ENCODE data around the gene PHEX.

Gene PHEX

GRCh38 chrX:22164770-22165388, 132.8 kb downstream of the PHEX start:
- no peak overlapping the region for H3K4me2 ChIP-seq (ENCODE audit: low read length)
- H3K4me3 ChIP-seq (ENCODE audit: low read depth, low read length, poor library complexity, severe bottlenecking), result no peak overlapping the region
- no peaks in the 10 kb centered on the region for H3K36me3 ChIP-seq (ENCODE audit: insufficient read depth, low read length)
- no peaks in the 10 kb centered on the region for H3K27me3 ChIP-seq (ENCODE audit: insufficient read depth, low read length)
- TF ChIP-seq CTCF (IDR thresholded peaks at IDR 0.05; ENCODE audit: low read length), result no peak
- TF ChIP-seq EZH2 (IDR thresholded peaks at IDR 0.05; ENCODE audit: borderline replicate concordance, low read length), result no peak
- no peaks in the 10 kb centered on the region for H3K79me2 ChIP-seq (ENCODE audit: insufficient read depth, low read length)
- no peaks in the 10 kb centered on the region for H4K20me1 ChIP-seq (ENCODE audit: insufficient read depth, low read length)
- H3K27ac ChIP-seq (ENCODE audit: low read depth, low read length, poor library complexity, severe bottlenecking), result no peak overlapping the region
- H3K9me2 ChIP-seq (ENCODE audit: low read depth, low read length), result no peaks in the 10 kb centered on the region
- H3K9me3 ChIP-seq (ENCODE audit: low read length), result no peaks in the 10 kb centered on the region
- no peaks in the 10 kb centered on the region for H3K4me1 ChIP-seq (ENCODE audit: insufficient read depth, low read length, severe bottlenecking)
- no peaks in the 10 kb centered on the region for H3F3A ChIP-seq (ENCODE audit: insufficient read depth, low read length)
- no peak overlapping the region for H3K9ac ChIP-seq (ENCODE audit: low read length)
- H2AFZ ChIP-seq (ENCODE audit: low read length), result no peak overlapping the region

GRCh38 chrX:22165732-22166457, 133.8 kb downstream of the PHEX start:
- no peak overlapping the region for H3K4me2 ChIP-seq (ENCODE audit: low read length)
- no peak overlapping the region for H2AFZ ChIP-seq (ENCODE audit: low read length)
- H3K4me3 ChIP-seq (ENCODE audit: low read depth, low read length, poor library complexity, severe bottlenecking), result no peak overlapping the region
- H3K9ac ChIP-seq (ENCODE audit: low read length), result no peak overlapping the region
- no peaks in the 10 kb centered on the region for H3K4me1 ChIP-seq (ENCODE audit: insufficient read depth, low read length, severe bottlenecking)
- no peaks in the 10 kb centered on the region for H3K27me3 ChIP-seq (ENCODE audit: insufficient read depth, low read length)
- H3K36me3 ChIP-seq (ENCODE audit: insufficient read depth, low read length), result no peaks in the 10 kb centered on the region
- no peaks in the 10 kb centered on the region for H3K9me2 ChIP-seq (ENCODE audit: low read depth, low read length)
- TF ChIP-seq CTCF (IDR thresholded peaks at IDR 0.05; ENCODE audit: low read length) (no peak), EZH2 (IDR thresholded peaks at IDR 0.05; ENCODE audit: borderline replicate concordance, low read length) (no peak)
- H3K9me3 ChIP-seq (ENCODE audit: low read length), result no peaks in the 10 kb centered on the region
- no peaks in the 10 kb centered on the region for H4K20me1 ChIP-seq (ENCODE audit: insufficient read depth, low read length)
- H3F3A ChIP-seq (ENCODE audit: insufficient read depth, low read length), result no peaks in the 10 kb centered on the region
- H3K79me2 ChIP-seq (ENCODE audit: insufficient read depth, low read length), result no peaks in the 10 kb centered on the region
- no peak overlapping the region for H3K27ac ChIP-seq (ENCODE audit: low read depth, low read length, poor library complexity, severe bottlenecking)

GRCh38 chrX:22171287-22172060, 139.3 kb downstream of the PHEX start:
- Histone ChIP-seq H3K36me3 (ENCODE audit: insufficient read depth, low read length) (no peaks in the 10 kb centered on the region), H2AFZ (ENCODE audit: low read length) (no peak overlapping the region), H4K20me1 (ENCODE audit: insufficient read depth, low read length) (no peaks in the 10 kb centered on the region), H3K9ac (ENCODE audit: low read length) (no peak overlapping the region), H3K79me2 (ENCODE audit: insufficient read depth, low read length) (no peaks in the 10 kb centered on the region), H3K9me3 (ENCODE audit: low read length) (no peaks in the 10 kb centered on the region), H3K27ac (ENCODE audit: low read depth, low read length, poor library complexity, severe bottlenecking) (no peak overlapping the region), H3K9me2 (ENCODE audit: low read depth, low read length) (no peaks in the 10 kb centered on the region), H3F3A (ENCODE audit: insufficient read depth, low read length) (no peaks in the 10 kb centered on the region), H3K4me2 (ENCODE audit: low read length) (no peak overlapping the region), H3K27me3 (ENCODE audit: insufficient read depth, low read length) (no peaks in the 10 kb centered on the region), H3K4me3 (ENCODE audit: low read depth, low read length, poor library complexity, severe bottlenecking) (no peak overlapping the region), H3K4me1 (ENCODE audit: insufficient read depth, low read length, severe bottlenecking) (no peaks in the 10 kb centered on the region)
- TF ChIP-seq EZH2 (IDR thresholded peaks at IDR 0.05; ENCODE audit: borderline replicate concordance, low read length) (no peak), CTCF (IDR thresholded peaks at IDR 0.05; ENCODE audit: low read length) (no peak)
